HEK293 (cell line): ENCODE measurements around the gene ZNF324.

Source experiments
- KLF8 ChIP-seq: fragments of 450-650 bp; formaldehyde crosslinking; IDR thresholded peaks from 2 replicates; pipeline ENCODE4 v1.5.1; 2016; ENCODE audit warnings: missing biosample characterization, missing genetic modification characterization
- MEIS1 ChIP-seq: sonication (generic); formaldehyde crosslinking; IDR thresholded peaks from 2 replicates; pipeline ENCODE4 v1.8.1; 2022; ENCODE audit warnings: missing genetic modification reagents, mild to moderate bottlenecking, borderline replicate concordance
- OVOL3 ChIP-seq: fragments of 450-650 bp; formaldehyde crosslinking; IDR thresholded peaks from 2 replicates; pipeline ENCODE4 v1.5.1; 2016; ENCODE audit warnings: missing biosample characterization, missing genetic modification characterization
- PRDM10 ChIP-seq: fragments of 450-650 bp; formaldehyde crosslinking; IDR thresholded peaks from 2 replicates; pipeline ENCODE4 v1.5.1; 2016; ENCODE audit warnings: missing biosample characterization, missing genetic modification characterization
- REST ChIP-seq: fragments of 450-650 bp; formaldehyde crosslinking; IDR thresholded peaks from 2 replicates; pipeline ENCODE4 v1.5.1; 2016; ENCODE audit warnings: missing biosample characterization, missing genetic modification characterization
- TSHZ1 ChIP-seq: fragments of 450-650 bp; formaldehyde crosslinking; IDR thresholded peaks from 2 replicates; pipeline ENCODE4 v1.5.1; 2016; ENCODE audit warnings: missing biosample characterization, missing genetic modification characterization, borderline replicate concordance
- ZBTB1 ChIP-seq: fragments of 450-650 bp; formaldehyde crosslinking; IDR thresholded peaks from 2 replicates; pipeline ENCODE4 v1.5.1; 2016; ENCODE audit warnings: missing biosample characterization, missing genetic modification characterization
- ZFHX2 ChIP-seq: fragments of 450-650 bp; formaldehyde crosslinking; conservative IDR thresholded peaks from 2 replicates; pipeline ENCODE4 v1.5.1; 2016; ENCODE audit warnings: missing biosample characterization, missing genetic modification characterization
- ZNF148 ChIP-seq: fragments of 450-650 bp; formaldehyde crosslinking; IDR thresholded peaks from 2 replicates; pipeline ENCODE4 v1.5.0; 2017; ENCODE audit warnings: missing biosample characterization, missing genetic modification characterization, borderline replicate concordance
- ZNF26 ChIP-seq: fragments of 450-650 bp; formaldehyde crosslinking; IDR thresholded peaks from 2 replicates; pipeline ENCODE4 v1.5.1; 2016; ENCODE audit warnings: missing biosample characterization, missing genetic modification characterization
- ZNF335 ChIP-seq: fragments of 450-650 bp; formaldehyde crosslinking; conservative IDR thresholded peaks from 2 replicates; pipeline ENCODE4 v1.5.1; 2016; ENCODE audit warnings: missing biosample characterization, missing genetic modification characterization
- ZNF510 ChIP-seq: fragments of 450-650 bp; formaldehyde crosslinking; IDR thresholded peaks from 2 replicates; pipeline ENCODE4 v1.5.1; 2018; ENCODE audit warnings: mild to moderate bottlenecking, missing genetic modification characterization, missing biosample characterization; ENCODE audit not compliant: insufficient replicate concordance
- ZNF514 ChIP-seq: fragments of 450-650 bp; formaldehyde crosslinking; IDR thresholded peaks from 2 replicates; pipeline ENCODE4 v1.5.1; 2016; ENCODE audit warnings: missing biosample characterization, missing genetic modification characterization
- ZNF580 ChIP-seq: fragments of 450-650 bp; formaldehyde crosslinking; IDR thresholded peaks from 2 replicates; pipeline ENCODE4 v1.5.1; 2016; ENCODE audit warnings: missing biosample characterization, missing genetic modification characterization
- ZNF610 ChIP-seq: fragments of 450-650 bp; formaldehyde crosslinking; IDR thresholded peaks from 2 replicates; pipeline ENCODE4 v1.5.1; 2016; ENCODE audit warnings: missing biosample characterization, missing genetic modification characterization, borderline replicate concordance
- ZNF645 ChIP-seq: fragments of 450-650 bp; formaldehyde crosslinking; IDR thresholded peaks from 2 replicates; pipeline ENCODE4; 2016; ENCODE audit warnings: missing biosample characterization, missing genetic modification characterization
- ZNF658 ChIP-seq: fragments of 450-650 bp; formaldehyde crosslinking; IDR thresholded peaks from 2 replicates; pipeline ENCODE4; 2016; ENCODE audit warnings: missing biosample characterization, missing genetic modification characterization
- ZNF843 ChIP-seq: fragments of 450-650 bp; formaldehyde crosslinking; IDR thresholded peaks from 2 replicates; pipeline ENCODE4 v1.5.1; 2016; ENCODE audit warnings: missing biosample characterization, missing genetic modification characterization
- ZSCAN4 ChIP-seq: fragments of 450-650 bp; formaldehyde crosslinking; IDR thresholded peaks from 2 replicates; pipeline ENCODE4 v1.5.1; 2017; ENCODE audit warnings: missing biosample characterization, missing genetic modification characterization
- ZXDB ChIP-seq: fragments of 450-650 bp; formaldehyde crosslinking; IDR thresholded peaks from 2 replicates; pipeline ENCODE4 v1.5.1; 2016; ENCODE audit warnings: missing biosample characterization, missing genetic modification characterization

Gene ZNF324

GRCh38 chr19:58475714-58476497, 9.0 kb downstream of the ZNF324 start, which contains the start of gene ZNF446 (continued):
- no peak for TF ChIP-seq ZNF148 (tag by site-specific recombination)
- TF ChIP-seq ZNF514 = no peak
- TF ChIP-seq ZNF843 (tag by site-specific recombination) = no peak; the same call in none of the 2 replicates
- TF ChIP-seq ZBTB1 (tag by site-specific recombination) = no peak
- no peak for TF ChIP-seq ZSCAN4 (tag by site-specific recombination)
- TF ChIP-seq TSHZ1 = no peak
- TF ChIP-seq OVOL3 (tag by site-specific recombination) = 0 out of 2 replicates have a peak, but pooled peaks have one; percentile 16
- TF ChIP-seq ZFHX2 (tag by site-specific recombination) = peak; percentile 92
- no peak for TF ChIP-seq REST (tag by site-specific recombination)
- TF ChIP-seq ZNF335 (tag by site-specific recombination) = peak; percentile 100
- peak; percentile 82 for TF ChIP-seq ZXDB
- TF ChIP-seq ZNF645 (tag by site-specific recombination) = 0 out of 2 replicates have a peak, but pooled peaks have one; percentile 13
- 0 out of 2 replicates have a peak, but pooled peaks have one; percentile 37 for TF ChIP-seq ZNF610 (tag by site-specific recombination)
- TF ChIP-seq KLF8 (tag by site-specific recombination) = peak; percentile 89
- TF ChIP-seq MEIS1 = no peak
- peak; percentile 92 for TF ChIP-seq PRDM10 (tag by site-specific recombination)
- TF ChIP-seq ZNF510 (tag by site-specific recombination) = no peak
- TF ChIP-seq ZNF580 (tag by site-specific recombination) = peak; percentile 49; the same call in 1 of the 2 replicates
- TF ChIP-seq ZNF658 (tag by site-specific recombination) = no peak
- no peak for TF ChIP-seq ZNF26
